NB4 (cell line): ENCODE measurements around the gene BUD13.
"Not testable (repeated sequence)": the region's sequence is repeated elsewhere in the genome, so short reads cannot be mapped to it uniquely, and the experiment has no call there.

ENCODE experiments used
- DNase-seq: peaks from one replicate; pipeline ENCODE4 v3.0.0; 2010; ENCODE audit warnings: low read depth
- H3K4me3 ChIP-seq: one replicate; pipeline ENCODE4 v1.5.1; 2011; ENCODE audit warnings: mild to moderate bottlenecking, low read depth, low read length, moderate library complexity
- CTCF ChIP-seq: IDR thresholded peaks from one replicate; pipeline ENCODE4 v1.5.1; 2012; ENCODE audit warnings: low read depth, low read length
- MYC ChIP-seq: IDR thresholded peaks from 2 replicates; pipeline ENCODE4 v1.6.1; 2011; ENCODE audit warnings: low read depth, low read length
- POLR2A ChIP-seq: IDR thresholded peaks from 2 replicates; pipeline ENCODE4 v1.6.1; 2011; ENCODE audit warnings: mild to moderate bottlenecking; ENCODE audit not compliant: insufficient read length; ENCODE audit errors: extremely low read depth
- TF ChIP-seq, protein P1 (sequence below): IDR thresholded peaks from 2 replicates; pipeline ENCODE4 v1.6.1; 2011; ENCODE audit warnings: low read depth, low read length

BUD13 gene

DNA sequence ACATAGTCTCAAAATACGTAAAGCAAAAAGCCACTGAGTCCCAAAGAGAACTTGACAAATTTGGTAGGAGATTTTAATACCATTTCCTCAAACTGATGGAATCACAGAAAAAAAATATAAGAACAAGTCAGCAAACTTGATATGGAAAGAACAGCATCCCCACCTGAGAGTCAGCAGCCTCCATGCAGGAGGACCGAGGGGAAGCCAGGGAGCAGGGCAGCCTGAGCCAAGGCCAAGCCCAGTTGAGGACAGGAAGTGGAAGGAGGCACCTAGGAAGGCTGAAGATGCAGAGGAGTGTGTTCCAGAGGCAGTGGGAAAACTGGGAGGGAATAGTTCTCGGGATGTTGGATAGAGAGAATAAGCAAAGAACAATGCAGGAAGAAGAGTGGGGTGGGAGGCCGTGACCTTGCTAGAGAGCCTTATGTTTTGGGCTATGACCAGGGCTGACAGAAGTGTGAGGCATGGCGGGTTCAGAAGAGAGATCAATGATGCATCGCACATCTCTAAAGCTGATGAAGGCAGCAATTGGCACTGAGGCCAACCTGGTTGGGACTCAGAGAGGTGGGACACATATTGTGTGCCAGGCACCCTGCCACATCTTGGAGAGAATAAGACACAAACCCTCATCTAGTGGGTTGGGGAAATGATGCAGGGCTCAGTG is 34.9 kb upstream of the BUD13 start:
- no peak for DNase-seq
- no peak overlapping the region for H3K4me3 ChIP-seq
- TF ChIP-seq, protein P1, sequence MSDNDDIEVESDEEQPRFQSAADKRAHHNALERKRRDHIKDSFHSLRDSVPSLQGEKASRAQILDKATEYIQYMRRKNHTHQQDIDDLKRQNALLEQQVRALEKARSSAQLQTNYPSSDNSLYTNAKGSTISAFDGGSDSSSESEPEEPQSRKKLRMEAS = no peak
- no peak for TF ChIP-seq CTCF
- TF ChIP-seq MYC = no peak
- no peak for TF ChIP-seq POLR2A

GRCh38 chr11:116804001-116804400 is 31.2 kb upstream of the BUD13 start:
- no peak overlapping the region for H3K4me3 ChIP-seq
- DNase-seq = no peak
- TF ChIP-seq POLR2A (no peak), CTCF (no peak), MYC (no peak)
- TF ChIP-seq, protein P1 = no peak

GRCh38 chr11:116801662-116802061 is 28.9 kb upstream of the BUD13 start:
- not testable (repeated sequence) for H3K4me3 ChIP-seq, DNase-seq

DNA sequence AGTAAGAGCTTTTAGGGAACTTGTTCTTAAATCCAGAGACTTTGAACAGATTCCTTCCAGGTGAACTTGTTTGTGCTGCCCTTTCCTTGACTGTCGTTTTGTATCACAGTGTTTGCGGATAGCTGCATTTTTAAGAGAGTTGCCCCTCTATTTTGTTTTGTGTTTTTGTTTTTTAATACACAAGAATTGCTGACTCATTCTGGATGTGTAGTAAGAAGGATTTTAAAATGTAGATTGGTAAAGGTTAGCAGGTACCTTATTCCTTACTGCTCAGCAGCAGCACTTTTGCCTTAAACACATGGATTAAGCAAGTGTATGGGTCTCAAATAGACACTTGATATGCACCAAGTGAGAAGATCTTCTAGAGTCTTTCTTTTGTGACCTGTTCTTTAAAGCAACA is 27.8 kb upstream of the BUD13 start:
- H3K4me3 ChIP-seq = no peak overlapping the region
- TF ChIP-seq, protein P1 = no peak
- TF ChIP-seq CTCF (no peak), POLR2A (no peak), MYC (no peak)
- DNase-seq = no peak

DNA sequence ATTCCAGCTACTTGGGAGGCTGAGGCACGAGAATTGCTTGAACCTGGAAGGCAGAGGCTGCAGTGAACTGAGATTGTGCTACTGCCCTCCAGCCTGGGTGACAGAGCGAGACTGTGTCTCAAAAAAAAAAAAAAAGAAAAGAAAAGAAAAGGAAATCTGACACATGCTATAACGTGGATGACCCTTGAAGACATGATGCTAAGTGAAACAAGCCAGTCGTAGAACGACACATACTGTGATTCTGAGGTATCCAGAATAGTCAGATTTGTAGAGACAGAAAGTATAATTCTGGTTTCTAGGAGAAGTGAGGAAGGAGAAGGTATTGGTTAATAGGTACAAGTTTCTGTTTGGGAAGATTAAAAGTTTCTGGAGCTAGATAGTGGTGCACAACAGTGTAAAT is 25.6 kb upstream of the BUD13 start:
- H3K4me3 ChIP-seq = no peak overlapping the region
- no peak for DNase-seq
- no peak for TF ChIP-seq CTCF
- TF ChIP-seq MYC = no peak
- no peak for TF ChIP-seq POLR2A
- TF ChIP-seq, protein P1 = no peak

GRCh38 chr11:116797816-116798215 is 25.0 kb upstream of the BUD13 start:
- DNase-seq = no peak
- TF ChIP-seq, protein P1 = no peak
- no peak for TF ChIP-seq CTCF
- TF ChIP-seq POLR2A = no peak
- TF ChIP-seq MYC = no peak
- no peak overlapping the region for H3K4me3 ChIP-seq
